Stimulated activated naive B cell treated with anti-CD40 and anti-IgM and Interleukin-4, amounts not matched to agents 10 μg/mL and 1 μg/mL and 100 μg/mL, for 72 hours (primary cell): Measurements from ENCODE around the gene CACNA2D2.
A peak's percentile ranks its signal among the peaks of the same experiment; 100 is the strongest.

ENCODE experiments used
- ATAC-seq, 2 donors: fragments of 150-1000 bp; cut with Tn5 transposase; replicated peaks; 2 replicates each; pipeline ENCODE4 v1.10.0; 2021; ENCODE audit warnings: moderate library complexity in 1 of 2
- DNase-seq: peaks from one replicate; pipeline ENCODE4 v3.0.0; 2021
- H3K27ac Mint-ChIP-seq: one replicate; pipeline ENCODE4 v1.8.0; 2022; ENCODE audit warnings: mild to moderate bottlenecking, mixed read lengths
- H3K27me3 Mint-ChIP-seq, 2 donors: one replicate each; pipeline ENCODE4 v1.8.0; 2022; ENCODE audit warnings: mixed read lengths in 2 of 2
- H3K36me3 Mint-ChIP-seq, 2 donors: one replicate each; pipeline ENCODE4 v1.8.0; 2022; ENCODE audit warnings: mixed read lengths in 2 of 2, mild to moderate bottlenecking in 1 of 2
- H3K4me1 Mint-ChIP-seq, 2 donors: one replicate each; pipeline ENCODE4 v1.8.0; 2022; ENCODE audit warnings: mixed read lengths in 2 of 2, mild to moderate bottlenecking in 1 of 2
- H3K4me3 Mint-ChIP-seq, 2 donors: one replicate each; pipeline ENCODE4 v1.8.0; 2022; ENCODE audit warnings: mild to moderate bottlenecking in 2 of 2, mixed read lengths in 2 of 2, moderate library complexity in 1 of 2
- H3K9me3 Mint-ChIP-seq, 2 donors: one replicate each; pipeline ENCODE4 v1.8.0; 2022; ENCODE audit warnings: mixed read lengths in 2 of 2, mild to moderate bottlenecking in 1 of 2

The CACNA2D2 gene

GRCh38 chr3:50474717-50475116 is 28.7 kb downstream of the CACNA2D2 start:
- no peaks in the 10 kb centered on the region for H3K4me1 Mint-ChIP-seq
- H3K27ac Mint-ChIP-seq: no peak overlapping the region
- ATAC-seq: no peak
- no peaks in the 10 kb centered on the region for H3K9me3 Mint-ChIP-seq
- no peaks in the 10 kb centered on the region for H3K36me3 Mint-ChIP-seq
- H3K27me3 Mint-ChIP-seq: peaks cover 0 to 24% of the 10 kb centered on the region in 2 donors
- DNase-seq: no peak
- H3K4me3 Mint-ChIP-seq: no peak overlapping the region

- peaks cover 0 to 25% of the 10 kb centered on the region in 2 donors for H3K27me3 Mint-ChIP-seq
- ATAC-seq (no peak), DNase-seq (no peak)
- H3K27ac Mint-ChIP-seq: no peak overlapping the region
- H3K36me3 Mint-ChIP-seq: no peaks in the 10 kb centered on the region
- no peaks in the 10 kb centered on the region for H3K4me1 Mint-ChIP-seq
- H3K9me3 Mint-ChIP-seq: no peaks in the 10 kb centered on the region
- no peak overlapping the region for H3K4me3 Mint-ChIP-seq
These were observed 29.7 kb downstream of the CACNA2D2 start for GRCh38 chr3:50473768-50474167.

DNA sequence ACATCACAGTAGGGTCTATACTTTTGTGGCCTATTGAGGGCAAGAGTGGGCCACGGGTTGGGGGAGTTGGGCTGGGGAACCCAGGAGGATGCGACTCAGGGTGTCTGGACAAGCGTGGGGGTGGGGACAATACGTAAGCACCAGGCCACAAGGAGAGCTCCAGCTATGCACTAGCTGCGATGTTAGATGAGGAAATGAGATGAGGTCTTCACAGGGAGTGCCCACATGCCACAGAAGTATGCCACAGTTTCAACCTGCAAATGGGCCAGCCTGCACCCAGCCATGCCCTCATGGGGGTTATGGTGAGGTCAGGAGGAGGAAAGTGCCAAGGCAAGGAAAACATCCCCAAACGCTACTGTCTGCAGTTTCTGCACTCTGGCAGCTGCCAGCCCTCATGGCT is 30.5 kb downstream of the CACNA2D2 start:
- no peaks in the 10 kb centered on the region for H3K9me3 Mint-ChIP-seq

GRCh38 chr3:50470658-50471057 is 32.8 kb downstream of the CACNA2D2 start:
- Mint-ChIP-seq H3K9me3 (no peaks in the 10 kb centered on the region), H3K4me1 (no peaks in the 10 kb centered on the region), H3K4me3 (no peak overlapping the region), H3K36me3 (no peaks in the 10 kb centered on the region), H3K27ac (no peak overlapping the region), H3K27me3 (peaks cover 0 to 19% of the 10 kb centered on the region in 2 donors)
- ATAC-seq (no peak), DNase-seq (no peak)

More for the DNA sequence above, 30.5 kb downstream of the CACNA2D2 start:
- H3K27ac Mint-ChIP-seq: no peak overlapping the region
- peaks cover 0 to 25% of the 10 kb centered on the region in 2 donors for H3K27me3 Mint-ChIP-seq
- no peaks in the 10 kb centered on the region for H3K4me1 Mint-ChIP-seq
- H3K36me3 Mint-ChIP-seq: no peaks in the 10 kb centered on the region
- no peak for DNase-seq
- no peak overlapping the region for H3K4me3 Mint-ChIP-seq
- ATAC-seq: no peak

DNA sequence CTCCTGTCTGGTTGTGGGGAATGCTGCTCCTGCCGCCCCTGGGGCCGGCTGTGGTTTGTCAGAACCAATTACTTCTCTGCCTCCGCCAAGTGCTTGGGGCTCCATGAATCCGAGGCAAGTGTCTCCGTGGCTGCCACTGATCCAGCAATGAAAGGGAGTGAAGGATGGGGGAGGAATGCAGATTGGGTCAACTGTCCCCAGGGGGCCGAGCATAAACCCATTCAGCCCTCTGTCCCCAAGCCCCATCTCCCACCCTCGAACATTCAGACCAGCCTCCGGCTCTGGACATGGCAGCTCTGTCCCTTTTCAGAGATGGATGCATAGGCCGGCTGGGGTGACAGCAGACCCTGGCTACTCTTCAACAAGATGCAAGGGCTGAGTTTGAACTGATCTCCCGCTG is 35.5 kb downstream of the CACNA2D2 start:
- Mint-ChIP-seq H3K4me1 (no peaks in the 10 kb centered on the region), H3K27ac (no peak overlapping the region), H3K36me3 (no peaks in the 10 kb centered on the region), H3K9me3 (no peaks in the 10 kb centered on the region), H3K27me3 (peaks cover 0 to 6% of the 10 kb centered on the region in 2 donors), H3K4me3 (no peak overlapping the region)
- DNase-seq (no peak), ATAC-seq (no peak)

DNA sequence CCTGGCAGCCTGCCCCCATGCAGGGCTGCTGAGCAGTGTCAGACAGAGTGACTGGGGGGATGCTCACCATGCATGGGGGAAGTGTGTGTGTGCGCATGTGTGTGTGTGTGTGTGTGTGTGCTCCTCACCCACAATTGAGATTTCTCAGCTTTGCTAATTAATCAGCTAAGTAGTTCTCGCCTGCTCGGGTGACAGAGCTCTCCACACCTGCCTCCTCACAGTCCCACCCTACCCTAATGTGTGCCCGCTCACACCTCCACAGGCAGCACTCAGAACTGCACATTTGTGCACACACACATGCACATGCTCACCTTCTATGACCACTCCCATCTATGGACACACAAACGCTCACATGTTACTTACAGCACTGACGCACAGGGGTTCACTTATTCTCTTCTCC is 37.3 kb downstream of the CACNA2D2 start:
- Mint-ChIP-seq H3K4me1 (no peaks in the 10 kb centered on the region), H3K9me3 (no peaks in the 10 kb centered on the region), H3K4me3 (no peak overlapping the region), H3K27ac (no peak overlapping the region), H3K36me3 (no peaks in the 10 kb centered on the region), H3K27me3 (peaks cover 5 to 6% of the 10 kb centered on the region in 2 donors)
- no peak for DNase-seq
- peak; percentile 58 for ATAC-seq

DNA sequence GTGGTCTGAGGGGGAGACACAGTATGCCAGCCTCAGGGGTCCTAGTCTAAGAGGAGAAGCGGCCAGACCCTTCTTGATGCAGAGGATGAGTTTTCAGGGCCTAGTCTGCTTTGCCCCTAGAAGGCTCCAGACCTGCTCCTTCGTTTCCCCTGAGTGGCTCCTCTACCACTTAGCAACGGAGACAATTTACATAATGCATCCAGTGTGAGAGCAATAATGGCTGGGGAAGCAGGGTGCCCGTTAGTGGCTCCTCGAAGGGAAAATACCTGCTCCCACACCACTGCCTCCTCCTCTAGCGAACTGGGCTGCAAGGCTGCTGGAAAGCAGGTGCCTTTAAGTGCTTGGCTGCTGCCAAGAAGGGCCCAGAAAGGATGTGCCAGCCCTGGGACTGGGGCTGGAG is 38.9 kb downstream of the CACNA2D2 start:
- no peaks in the 10 kb centered on the region for H3K9me3 Mint-ChIP-seq
- H3K4me3 Mint-ChIP-seq: no peak overlapping the region
- no peak overlapping the region for H3K27ac Mint-ChIP-seq
- no peak for ATAC-seq
- no peaks in the 10 kb centered on the region for H3K36me3 Mint-ChIP-seq
- H3K4me1 Mint-ChIP-seq: no peaks in the 10 kb centered on the region
- DNase-seq: no peak
- H3K27me3 Mint-ChIP-seq: peaks cover under 1 to 5% of the 10 kb centered on the region in 2 donors

DNA sequence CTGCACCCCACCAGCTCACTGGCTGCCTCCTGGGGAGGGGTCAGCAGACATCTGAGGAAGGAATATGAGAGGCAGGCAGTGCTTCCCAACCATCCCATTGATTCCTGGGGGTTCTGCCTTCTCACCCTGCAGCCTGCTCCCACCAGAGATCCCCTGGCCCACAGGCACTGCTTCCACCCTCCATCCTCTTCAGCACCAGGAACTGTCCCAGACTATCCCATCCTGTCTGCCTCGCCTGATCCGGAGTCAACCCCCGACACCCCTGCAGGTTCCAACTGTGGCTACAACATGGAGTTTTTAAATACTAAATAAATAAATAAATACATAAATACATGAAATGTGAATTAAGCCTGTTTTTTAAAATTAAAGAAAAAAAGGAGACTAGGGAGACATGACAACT is 43.6 kb downstream of the CACNA2D2 start:
- Mint-ChIP-seq H3K36me3 (no peaks in the 10 kb centered on the region), H3K9me3 (no peaks in the 10 kb centered on the region), H3K4me3 (no peak overlapping the region), H3K27me3 (peaks cover 0 to 12% of the 10 kb centered on the region in 2 donors), H3K27ac (no peak overlapping the region), H3K4me1 (no peaks in the 10 kb centered on the region)
- no peak for DNase-seq
- no peak for ATAC-seq

GRCh38 chr3:50457988-50458387 is 45.4 kb downstream of the CACNA2D2 start:
- no peaks in the 10 kb centered on the region for H3K4me1 Mint-ChIP-seq

DNA sequence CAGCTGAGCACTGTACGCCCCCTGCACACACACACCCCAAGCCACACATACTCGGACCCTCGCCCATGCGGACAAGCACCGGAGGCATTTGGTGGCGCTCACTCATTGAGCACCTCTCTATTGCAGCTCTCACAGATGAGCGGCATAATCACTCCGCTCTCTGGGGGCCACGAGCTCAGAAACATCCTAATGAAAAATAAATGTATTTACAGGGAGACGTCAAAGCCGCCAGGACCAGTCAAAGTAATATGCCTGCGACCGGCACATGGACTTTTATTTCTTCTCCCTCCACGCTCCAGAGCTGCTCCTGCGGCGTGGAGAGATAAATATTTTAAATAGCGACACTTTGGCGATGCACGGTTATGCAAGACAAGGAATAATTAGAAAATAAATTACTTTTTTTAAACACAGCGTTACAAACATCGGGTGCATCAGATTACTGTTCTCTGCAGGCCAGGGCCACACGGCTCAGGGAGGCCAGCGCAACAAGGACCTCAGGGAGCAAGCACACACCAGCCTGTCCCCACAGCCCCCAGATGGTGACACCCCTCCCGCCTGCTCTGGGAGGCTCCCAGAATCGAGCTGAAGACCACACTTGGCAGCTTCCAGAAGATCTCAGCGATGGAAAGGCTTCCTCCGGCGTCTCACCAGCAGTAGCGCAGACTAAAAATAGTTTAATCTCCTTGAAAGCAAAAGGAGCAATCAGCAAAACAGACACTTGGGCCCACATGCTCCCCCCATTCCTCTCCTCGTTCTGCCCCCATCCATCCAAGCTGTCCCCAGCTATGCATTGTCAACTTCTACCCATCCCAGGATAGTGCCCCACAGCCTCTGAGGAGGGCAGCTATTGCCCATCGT is 48.0 kb downstream of the CACNA2D2 start:
- DNase-seq (no peak), ATAC-seq (no peak)
- H3K27ac Mint-ChIP-seq: no peak overlapping the region
- H3K4me1 Mint-ChIP-seq: peaks cover 0 to 5% of the 10 kb centered on the region in 2 donors
- peaks cover 0 to 1% of the 10 kb centered on the region in 2 donors for H3K36me3 Mint-ChIP-seq
- H3K4me3 Mint-ChIP-seq: no peak overlapping the region
- H3K9me3 Mint-ChIP-seq: no peaks in the 10 kb centered on the region
- H3K27me3 Mint-ChIP-seq: peaks cover 10 to 13% of the 10 kb centered on the region in 2 donors

More at GRCh38 chr3:50457988-50458387, 45.4 kb downstream of the CACNA2D2 start:
- Mint-ChIP-seq H3K9me3 (no peaks in the 10 kb centered on the region), H3K27ac (no peak overlapping the region), H3K27me3 (peaks cover 0 to 12% of the 10 kb centered on the region in 2 donors), H3K36me3 (no peaks in the 10 kb centered on the region), H3K4me3 (no peak overlapping the region)
- ATAC-seq (no peak), DNase-seq (no peak)

DNA sequence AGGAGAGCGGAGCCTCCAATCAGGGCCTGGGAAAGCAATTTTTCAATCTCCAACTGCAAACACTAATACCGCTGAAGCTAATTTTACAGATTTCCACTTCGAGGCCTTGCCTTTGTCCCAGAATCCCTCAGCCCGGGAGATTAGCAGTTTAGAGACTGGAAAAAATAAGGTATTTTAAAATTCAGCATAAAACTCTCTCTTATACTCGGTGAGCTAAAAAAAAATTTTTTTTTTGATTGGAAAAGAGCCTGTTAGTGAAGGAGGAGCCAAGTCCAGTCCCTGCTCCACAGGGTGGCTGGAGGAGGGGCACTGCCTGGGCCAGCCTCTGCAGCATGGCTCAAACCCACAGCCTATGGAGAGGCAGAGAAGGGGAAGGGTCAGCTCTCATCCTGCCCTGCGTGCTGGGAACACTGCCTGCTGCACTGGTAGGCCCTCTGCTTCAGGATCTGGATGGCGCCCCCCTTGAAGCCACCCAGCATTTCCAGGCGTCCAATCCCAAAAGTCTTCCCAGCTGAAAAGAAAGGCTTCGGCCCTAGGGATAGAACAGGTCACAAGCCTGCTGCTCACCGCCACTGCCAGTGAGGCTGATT is 48.9 kb downstream of the CACNA2D2 start:
- no peaks in the 10 kb centered on the region for H3K9me3 Mint-ChIP-seq
- H3K4me1 Mint-ChIP-seq: peaks cover 0 to 9% of the 10 kb centered on the region in 2 donors
- H3K4me3 Mint-ChIP-seq: no peak overlapping the region
- ATAC-seq (no peak), DNase-seq (no peak)
- no peak overlapping the region for H3K27ac Mint-ChIP-seq
- peaks cover 10 to 14% of the 10 kb centered on the region in 2 donors for H3K27me3 Mint-ChIP-seq
- H3K36me3 Mint-ChIP-seq: peaks cover 0 to 1% of the 10 kb centered on the region in 2 donors

- H3K27me3 Mint-ChIP-seq: peaks cover 10 to 14% of the 10 kb centered on the region in 2 donors
- no peak overlapping the region for H3K27ac Mint-ChIP-seq
- no peak for DNase-seq
- H3K4me3 Mint-ChIP-seq: no peak overlapping the region
- no peaks in the 10 kb centered on the region for H3K9me3 Mint-ChIP-seq
- no peak for ATAC-seq
- peaks cover 0 to 9% of the 10 kb centered on the region in 2 donors for H3K4me1 Mint-ChIP-seq
- peaks cover 0 to 1% of the 10 kb centered on the region in 2 donors for H3K36me3 Mint-ChIP-seq
These were observed 49.5 kb downstream of the CACNA2D2 start for GRCh38 chr3:50453907-50454306.

- Mint-ChIP-seq H3K27me3 (peaks cover 7 to 14% of the 10 kb centered on the region in 2 donors), H3K36me3 (peaks cover 0 to 1% of the 10 kb centered on the region in 2 donors), H3K4me1 (peaks cover 0 to 9% of the 10 kb centered on the region in 2 donors), H3K27ac (no peak overlapping the region), H3K9me3 (no peaks in the 10 kb centered on the region), H3K4me3 (peak overlapping the region in 1 of 2 donors; percentile 42)
- ATAC-seq: peak; percentile 39 to 78
- peak; percentile 4 for DNase-seq
These were observed 53.1 kb downstream of the CACNA2D2 start for GRCh38 chr3:50450209-50450921.

DNA sequence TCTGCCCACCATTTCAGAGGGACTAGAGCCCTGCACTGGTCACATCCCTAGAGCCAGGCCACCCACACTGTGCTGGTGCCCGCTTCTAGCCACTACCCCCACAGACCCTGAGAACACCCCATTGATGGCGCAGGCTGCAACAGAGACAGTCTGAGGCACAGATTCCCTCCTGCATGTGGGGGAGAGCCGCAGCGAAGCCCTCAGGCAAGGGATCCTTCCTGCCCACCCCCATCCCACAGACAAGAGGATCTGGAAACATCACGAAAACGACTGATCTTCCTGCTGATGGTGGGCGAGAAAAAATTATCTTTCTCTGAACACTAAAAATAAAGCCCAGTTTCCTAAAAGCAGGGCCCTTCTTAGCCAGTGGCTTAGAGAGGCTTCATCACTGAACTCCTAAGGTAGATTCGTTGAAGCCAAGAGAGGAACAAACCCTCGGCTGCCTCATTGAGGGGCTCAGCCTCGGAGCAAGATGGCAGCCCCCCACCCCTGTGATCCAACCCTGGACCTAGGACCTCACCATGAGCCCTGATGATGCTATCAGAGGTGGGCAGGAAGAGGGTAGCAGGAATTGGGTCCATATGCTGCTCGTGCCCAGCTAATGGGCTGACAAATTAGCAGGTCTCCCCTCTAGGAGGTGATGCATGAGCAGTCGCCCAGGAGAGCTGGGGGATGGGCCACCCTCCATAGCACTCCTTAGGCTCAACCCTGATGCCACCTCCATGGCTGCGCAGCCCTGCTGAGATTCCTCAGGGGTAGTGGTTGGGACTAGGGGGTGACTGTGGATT is 54.5 kb downstream of the CACNA2D2 start:
- Mint-ChIP-seq H3K4me1 (peaks cover 0 to 9% of the 10 kb centered on the region in 2 donors), H3K9me3 (no peaks in the 10 kb centered on the region), H3K4me3 (no peak overlapping the region), H3K36me3 (peaks cover 0 to 1% of the 10 kb centered on the region in 2 donors), H3K27ac (no peak overlapping the region), H3K27me3 (peaks cover 4 to 14% of the 10 kb centered on the region in 2 donors)
- DNase-seq (no peak), ATAC-seq (no peak)
